WI38 (cell line): ENCODE measurements around the gene CNTRL.
A peak's percentile ranks its signal among the peaks of the same experiment; 100 is the strongest.
"Not testable (repeated sequence)": the region's sequence is repeated elsewhere in the genome, so short reads cannot be mapped to it uniquely, and the experiment has no call there.

Experiments
- H3K4me3 ChIP-seq: 2 replicates; pipeline ENCODE4 v1.5.1; 2011; ENCODE audit warnings: low read depth, mild to moderate bottlenecking, control low read depth, low read length
- CTCF ChIP-seq: IDR thresholded peaks from 2 replicates; pipeline ENCODE4 v1.5.1; 2012; ENCODE audit warnings: low read depth, mild to moderate bottlenecking, control low read depth, low read length

CNTRL gene

DNA sequence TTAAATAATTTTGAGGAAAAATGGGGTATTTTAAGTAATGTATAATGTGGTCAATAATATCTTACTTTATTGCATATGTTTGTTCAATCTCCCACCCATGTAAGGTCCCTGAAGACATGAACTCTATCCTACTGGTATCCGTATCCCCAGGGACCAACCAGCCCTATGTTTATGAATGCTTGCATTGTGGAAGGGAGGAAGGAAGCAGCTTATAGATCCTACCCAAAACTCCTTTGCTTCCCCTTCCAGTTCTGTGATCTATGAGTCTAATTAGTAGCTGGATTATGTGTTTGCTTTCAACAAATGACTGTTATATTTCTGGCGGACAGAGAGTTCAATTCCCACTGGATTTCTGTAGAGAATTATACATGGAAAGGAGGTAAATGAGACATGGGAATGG lies 45.6 kb downstream of the CNTRL start:
- H3K4me3 ChIP-seq: no peak overlapping the region
- no peak for TF ChIP-seq CTCF

GRCh38 chr9:121121582-121122087 lies 46.9 kb downstream of the CNTRL start:
- peak overlapping the region; percentile 59 for H3K4me3 ChIP-seq

DNA sequence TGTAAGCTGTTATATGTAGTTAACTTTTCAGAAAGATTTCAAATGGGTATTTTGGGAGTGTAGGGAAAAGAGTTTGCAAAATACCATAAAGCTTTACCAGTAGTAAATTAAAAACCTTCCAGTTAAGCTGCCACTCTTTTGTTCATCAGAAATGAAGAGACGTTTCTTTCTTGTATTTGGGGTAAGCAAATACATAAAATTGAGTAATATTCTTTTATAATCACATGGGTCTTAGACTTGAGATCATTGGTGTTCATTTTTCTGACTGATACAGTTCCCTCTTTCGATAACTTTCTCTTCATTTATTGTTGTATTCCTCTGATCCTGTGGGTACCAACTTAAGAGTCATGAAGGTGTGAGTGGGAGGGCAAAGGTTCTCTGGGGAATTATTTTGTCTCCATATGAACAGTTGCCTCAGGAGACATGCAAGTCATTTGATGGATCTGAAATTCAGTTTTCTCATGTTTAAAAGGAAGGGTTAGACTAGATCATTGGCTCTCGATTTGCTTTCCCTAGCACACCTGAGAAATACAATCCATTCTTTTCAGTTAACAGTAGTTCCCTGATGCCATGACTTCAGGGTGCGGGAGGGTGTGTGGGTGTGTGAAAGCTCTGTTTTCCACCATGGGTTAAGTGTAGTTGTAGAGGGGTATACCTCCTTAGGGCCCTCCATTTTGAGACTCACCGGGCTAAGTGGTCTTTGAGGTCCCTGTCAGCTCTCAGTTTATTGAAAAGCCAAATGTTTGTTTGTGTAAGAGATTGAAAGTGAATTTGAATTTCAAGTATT lies 47.7 kb downstream of the CNTRL start:
- peak overlapping the region; percentile 59 for H3K4me3 ChIP-seq
- TF ChIP-seq CTCF: no peak

More at GRCh38 chr9:121121582-121122087, 46.9 kb downstream of the CNTRL start:
- no peak for TF ChIP-seq CTCF

- no peak for TF ChIP-seq CTCF
- no peak overlapping the region for H3K4me3 ChIP-seq
Observed at GRCh38 chr9:121123816-121124535, 49.2 kb downstream of the CNTRL start.

GRCh38 chr9:121125590-121125989 lies 50.8 kb downstream of the CNTRL start:
- H3K4me3 ChIP-seq: no peak overlapping the region
- TF ChIP-seq CTCF: no peak

DNA sequence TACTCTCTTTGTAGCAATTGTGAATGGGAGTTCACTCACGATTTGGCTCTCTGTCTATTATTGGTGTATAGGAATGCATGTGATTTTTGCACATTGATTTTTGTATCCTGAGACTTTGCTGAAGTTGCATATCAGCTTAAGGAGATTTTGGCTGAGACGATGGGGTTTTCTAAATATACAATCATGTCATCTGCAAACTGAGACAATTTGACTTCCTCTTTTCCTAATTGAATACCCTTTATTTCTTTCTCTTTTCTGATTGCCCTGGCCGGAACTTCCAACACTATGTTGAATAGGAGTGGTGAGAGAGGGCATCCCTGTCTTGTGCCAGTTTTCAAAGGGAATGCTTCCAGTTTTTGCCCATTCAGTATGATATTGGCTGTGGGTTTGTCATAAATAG lies 54.6 kb downstream of the CNTRL start:
- H3K4me3 ChIP-seq: not testable (repeated sequence)

DNA sequence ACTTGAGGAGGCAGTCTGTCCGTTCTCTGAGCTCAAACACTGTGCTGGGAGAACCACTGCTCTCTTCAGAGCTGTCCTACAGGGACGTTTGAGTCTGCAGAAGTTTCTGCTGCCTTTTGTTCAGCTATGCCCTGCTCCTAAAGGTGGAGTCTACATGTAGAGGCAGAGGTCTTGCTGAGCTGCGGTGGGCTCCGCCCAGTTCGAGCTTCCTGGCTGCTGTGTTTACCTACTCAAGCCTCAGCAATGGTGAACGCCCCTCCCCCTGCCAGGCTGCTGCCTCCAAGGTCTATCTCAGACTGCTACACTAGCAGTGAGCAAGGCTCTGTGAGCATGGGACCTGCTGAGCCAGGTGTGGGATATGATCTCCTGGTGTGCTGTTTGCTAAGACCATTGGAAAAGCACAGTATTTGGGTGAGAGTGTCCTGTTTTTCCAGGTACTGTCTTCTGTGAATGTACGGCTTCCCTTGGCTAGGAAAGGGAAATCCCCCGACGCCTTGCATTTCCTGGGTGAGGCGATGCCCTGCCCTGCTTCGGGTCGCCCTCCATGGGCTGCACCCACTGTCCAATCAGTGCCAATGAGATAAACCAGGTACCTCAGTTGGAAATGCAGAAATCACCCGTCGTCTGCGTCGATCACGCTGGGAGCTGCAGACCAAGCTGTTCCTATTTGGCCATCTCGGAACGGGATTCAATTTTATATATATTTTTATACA lies 58.5 kb downstream of the CNTRL start:
- no peak for TF ChIP-seq CTCF
- no peak overlapping the region for H3K4me3 ChIP-seq
